Neural cell (in vitro differentiated cells): ENCODE data around the gene NUS1.
"Not testable (repeated sequence)": the region's sequence is repeated elsewhere in the genome, so short reads cannot be mapped to it uniquely, and the experiment has no call there.

Source experiments
- EZH2 ChIP-seq: fragments of 200-600, 300-800 bp; shearing (Covaris generic), sonication (generic); IDR thresholded peaks from 2 replicates; pipeline ENCODE4 v1.6.1; 2014; ENCODE audit warnings: antibody characterized with exemption, low read length, borderline replicate concordance, mild to moderate bottlenecking; ENCODE audit not compliant: insufficient read depth, poor library complexity, severe bottlenecking
- MXI1 ChIP-seq: fragments of 450-650 bp; conservative IDR thresholded peaks from 2 replicates; pipeline ENCODE4 v1.6.1; 2014; ENCODE audit warnings: antibody characterized with exemption, mild to moderate bottlenecking; ENCODE audit not compliant: poor library complexity, severe bottlenecking
- TAF1 ChIP-seq: IDR thresholded peaks from 2 replicates; pipeline ENCODE4 v1.6.1; 2012; ENCODE audit warnings: low read depth
- TF ChIP-seq, protein P1 (sequence below): IDR thresholded peaks from 2 replicates; pipeline ENCODE4 v1.6.1; 2012; ENCODE audit warnings: borderline replicate concordance
- TF ChIP-seq, protein P2 (sequence below): fragments of 450-650 bp; IDR thresholded peaks from 2 replicates; pipeline ENCODE4 v1.5.1; 2014; ENCODE audit warnings: antibody characterized with exemption, mild to moderate bottlenecking, moderate library complexity; ENCODE audit not compliant: poor library complexity, severe bottlenecking

DNA sequence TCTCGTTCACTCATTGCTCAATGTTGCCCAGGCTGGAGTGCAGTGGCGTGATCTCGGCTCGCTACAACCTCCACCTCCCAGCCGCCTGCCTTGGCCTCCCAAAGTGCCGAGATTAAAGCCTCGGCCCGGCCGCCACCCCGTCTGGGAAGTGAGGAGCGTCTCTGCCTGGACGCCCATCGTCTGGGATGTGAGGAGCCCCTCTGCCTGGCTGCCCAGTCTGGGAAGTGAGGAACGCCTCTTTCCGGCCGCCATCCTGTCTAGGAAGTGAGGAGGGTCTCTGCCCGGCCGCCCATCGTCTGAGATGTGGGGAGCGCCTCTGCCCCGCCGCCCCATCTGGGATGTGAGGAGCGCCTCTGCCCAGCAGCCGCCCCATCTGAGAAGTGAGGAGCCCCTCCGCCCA, 75.4 kb downstream of the NUS1 start:
- TF ChIP-seq, protein P1, sequence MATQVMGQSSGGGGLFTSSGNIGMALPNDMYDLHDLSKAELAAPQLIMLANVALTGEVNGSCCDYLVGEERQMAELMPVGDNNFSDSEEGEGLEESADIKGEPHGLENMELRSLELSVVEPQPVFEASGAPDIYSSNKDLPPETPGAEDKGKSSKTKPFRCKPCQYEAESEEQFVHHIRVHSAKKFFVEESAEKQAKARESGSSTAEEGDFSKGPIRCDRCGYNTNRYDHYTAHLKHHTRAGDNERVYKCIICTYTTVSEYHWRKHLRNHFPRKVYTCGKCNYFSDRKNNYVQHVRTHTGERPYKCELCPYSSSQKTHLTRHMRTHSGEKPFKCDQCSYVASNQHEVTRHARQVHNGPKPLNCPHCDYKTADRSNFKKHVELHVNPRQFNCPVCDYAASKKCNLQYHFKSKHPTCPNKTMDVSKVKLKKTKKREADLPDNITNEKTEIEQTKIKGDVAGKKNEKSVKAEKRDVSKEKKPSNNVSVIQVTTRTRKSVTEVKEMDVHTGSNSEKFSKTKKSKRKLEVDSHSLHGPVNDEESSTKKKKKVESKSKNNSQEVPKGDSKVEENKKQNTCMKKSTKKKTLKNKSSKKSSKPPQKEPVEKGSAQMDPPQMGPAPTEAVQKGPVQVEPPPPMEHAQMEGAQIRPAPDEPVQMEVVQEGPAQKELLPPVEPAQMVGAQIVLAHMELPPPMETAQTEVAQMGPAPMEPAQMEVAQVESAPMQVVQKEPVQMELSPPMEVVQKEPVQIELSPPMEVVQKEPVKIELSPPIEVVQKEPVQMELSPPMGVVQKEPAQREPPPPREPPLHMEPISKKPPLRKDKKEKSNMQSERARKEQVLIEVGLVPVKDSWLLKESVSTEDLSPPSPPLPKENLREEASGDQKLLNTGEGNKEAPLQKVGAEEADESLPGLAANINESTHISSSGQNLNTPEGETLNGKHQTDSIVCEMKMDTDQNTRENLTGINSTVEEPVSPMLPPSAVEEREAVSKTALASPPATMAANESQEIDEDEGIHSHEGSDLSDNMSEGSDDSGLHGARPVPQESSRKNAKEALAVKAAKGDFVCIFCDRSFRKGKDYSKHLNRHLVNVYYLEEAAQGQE, result not testable (repeated sequence)
- TF ChIP-seq, protein P2, sequence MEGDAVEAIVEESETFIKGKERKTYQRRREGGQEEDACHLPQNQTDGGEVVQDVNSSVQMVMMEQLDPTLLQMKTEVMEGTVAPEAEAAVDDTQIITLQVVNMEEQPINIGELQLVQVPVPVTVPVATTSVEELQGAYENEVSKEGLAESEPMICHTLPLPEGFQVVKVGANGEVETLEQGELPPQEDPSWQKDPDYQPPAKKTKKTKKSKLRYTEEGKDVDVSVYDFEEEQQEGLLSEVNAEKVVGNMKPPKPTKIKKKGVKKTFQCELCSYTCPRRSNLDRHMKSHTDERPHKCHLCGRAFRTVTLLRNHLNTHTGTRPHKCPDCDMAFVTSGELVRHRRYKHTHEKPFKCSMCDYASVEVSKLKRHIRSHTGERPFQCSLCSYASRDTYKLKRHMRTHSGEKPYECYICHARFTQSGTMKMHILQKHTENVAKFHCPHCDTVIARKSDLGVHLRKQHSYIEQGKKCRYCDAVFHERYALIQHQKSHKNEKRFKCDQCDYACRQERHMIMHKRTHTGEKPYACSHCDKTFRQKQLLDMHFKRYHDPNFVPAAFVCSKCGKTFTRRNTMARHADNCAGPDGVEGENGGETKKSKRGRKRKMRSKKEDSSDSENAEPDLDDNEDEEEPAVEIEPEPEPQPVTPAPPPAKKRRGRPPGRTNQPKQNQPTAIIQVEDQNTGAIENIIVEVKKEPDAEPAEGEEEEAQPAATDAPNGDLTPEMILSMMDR, result not testable (repeated sequence)
- not testable (repeated sequence) for TF ChIP-seq EZH2, MXI1, TAF1
